HCT116 (cell line): ENCODE results near the gene MAP1S. TPM values are rescaled to one million over a fixed set of nuclear protein-coding genes. Genes with fewer than 3 reads are reported as not detected.

Experiments used
- ATAC-seq: fragments of 200-7000 bp; cut with Tn5 transposase; 2 replicates; pipeline ENCODE4 v1.9.1; 2020; ENCODE audit warnings: mild to moderate bottlenecking, moderate library complexity
- BruUV-seq: library from RNA; stranded (reverse); fragments of 400-500 nt; replicated peaks from 2 replicates; lab custom pipeline; 2021; lab: Mats Ljungman, UMichigan
- CTCF ChIA-PET: fragments of 300-600 bp; sonication (Branson Sonifier 250); formaldehyde crosslinking; loops from one replicate; lab custom pipeline; 2021; ENCODE audit warnings: antibody characterized with exemption; lab: Charles Lee
- POLR2A ChIA-PET: fragments of 300-600, 350-600 bp; sonication (Branson Sonifier 250); formaldehyde crosslinking; loops from one replicate; lab custom pipeline; 2021; ENCODE audit warnings: antibody characterized with exemption; lab: Charles Lee
- RAD21 ChIA-PET, 2 experiments: fragments of 300-600 bp; sonication (Branson Sonifier 250); formaldehyde crosslinking; loops; one replicate each; lab custom pipeline; 2023; ENCODE audit warnings: low total read pairs in 2 of 2; ENCODE audit not compliant: uncharacterized antibody in 2 of 2, unreplicated experiment in 2 of 2, low non-redundant PET in 1 of 2; lab: Charles Lee
- DNase-seq: peaks from one replicate; pipeline ENCODE4 v3.0.0-alpha.2; 2010; ENCODE audit warnings: low read depth, low spot score
- H2AFZ ChIP-seq: fragments of 200-600 bp; shearing (Covaris generic), sonication (generic); 2 replicates; pipeline ENCODE4 v1.6.1; 2017; ENCODE audit warnings: low read depth, mixed run types, mixed read lengths, antibody characterized with exemption, low read length; ENCODE audit not compliant: poor library complexity, severe bottlenecking
- H3K27ac ChIP-seq: 2 replicates; pipeline ENCODE4 v1.5.1; 2012; ENCODE audit warnings: low read depth, low read length
- H3K27me3 ChIP-seq: fragments of 200-600 bp; sonication (generic); 2 replicates; pipeline ENCODE4 v1.6.1; 2016; ENCODE audit warnings: mixed run types, low read length, mixed read lengths; ENCODE audit not compliant: insufficient read depth
- H3K36me3 ChIP-seq, 2 experiments: fragments of 200-500 bp in 1 of 2; fragments of 200-600 bp in 1 of 2; sonication (Bioruptor generic) in 1 of 2; sonication (generic) in 1 of 2; 2 replicates each; pipeline versions ENCODE4 v1.5.1 to v1.6.1; 2014 to 2016; ENCODE audit warnings: low read length in 2 of 2, inconsistent platforms in 1 of 2, mixed read lengths in 1 of 2, mixed run types in 1 of 2; ENCODE audit not compliant: insufficient read depth in 2 of 2, control insufficient read depth in 1 of 2
- H3K4me1 ChIP-seq, 2 experiments: fragments of 200-600 bp in 1 of 2; sonication (generic) in 1 of 2; 2 replicates each; pipeline versions ENCODE4 v1.5.1 to v1.6.1; 2012 to 2017; ENCODE audit warnings: low read length in 2 of 2, inconsistent platforms in 1 of 2, mild to moderate bottlenecking in 1 of 2, mixed read lengths in 1 of 2, mixed run types in 1 of 2, moderate library complexity in 1 of 2; ENCODE audit not compliant: insufficient read depth in 2 of 2, control insufficient read depth in 1 of 2
- H3K4me2 ChIP-seq: fragments of 200-600 bp; sonication (generic); 2 replicates; pipeline ENCODE4 v1.6.1; 2017; ENCODE audit warnings: mixed run types, low read length, mixed read lengths
- H3K4me3 ChIP-seq, 2 experiments: fragments of 200-600 bp in 1 of 2; sonication (generic) in 1 of 2; replicated peaks in 1 of 2; 2 replicates each; pipeline ENCODE4 v1.5.1; 2011 to 2016; ENCODE audit warnings: low read length in 2 of 2, control low read depth in 1 of 2, low read depth in 1 of 2, mild to moderate bottlenecking in 1 of 2, mixed read lengths in 1 of 2, mixed run types in 1 of 2
- H3K79me2 ChIP-seq: fragments of 200-600 bp; sonication (generic); 2 replicates; pipeline ENCODE4 v1.6.1; 2017; ENCODE audit warnings: mild to moderate bottlenecking, mixed run types, low read length, moderate library complexity, mixed read lengths; ENCODE audit not compliant: insufficient read depth
- H3K9ac ChIP-seq: fragments of 200-600 bp; sonication (generic); 2 replicates; pipeline ENCODE4 v1.6.1; 2016; ENCODE audit warnings: low read length, mixed read lengths
- H3K9me2 ChIP-seq: fragments of 200-600 bp; sonication (generic), shearing (Covaris generic); 2 replicates; pipeline ENCODE4 v1.6.1; 2017; ENCODE audit warnings: mixed run types, mild to moderate bottlenecking, moderate library complexity; ENCODE audit not compliant: insufficient read depth
- H3K9me3 ChIP-seq, 2 experiments: fragments of 200-500 bp in 1 of 2; fragments of 200-600 bp in 1 of 2; sonication (Bioruptor generic) in 1 of 2; sonication (generic) in 1 of 2; 2 replicates each; pipeline ENCODE4 v1.6.1; 2014 to 2017; ENCODE audit warnings: low read length in 2 of 2, mixed read lengths in 2 of 2, inconsistent platforms in 1 of 2, low read depth in 1 of 2, mild to moderate bottlenecking in 1 of 2, mixed run types in 1 of 2, moderate library complexity in 1 of 2; ENCODE audit not compliant: control insufficient read depth in 1 of 2, insufficient read depth in 1 of 2
- H4K20me1 ChIP-seq: fragments of 200-600 bp; sonication (generic), shearing (Covaris generic); 2 replicates; pipeline ENCODE4 v1.6.1; 2017; ENCODE audit warnings: mixed run types, mild to moderate bottlenecking, moderate library complexity; ENCODE audit not compliant: insufficient read depth
- EZH2phosphoT487 ChIP-seq: fragments of 200-600 bp; IDR thresholded peaks from 2 replicates; pipeline ENCODE4 v1.6.1; 2018; ENCODE audit warnings: antibody characterized with exemption, borderline replicate concordance
- POLR2A ChIP-seq: IDR thresholded peaks from 2 replicates; pipeline ENCODE4 v1.7.0; 2011; ENCODE audit warnings: borderline replicate concordance; ENCODE audit not compliant: insufficient read depth, insufficient read length; ENCODE audit errors: extremely low read depth
- POLR2AphosphoS5 ChIP-seq: IDR thresholded peaks from 2 replicates; pipeline ENCODE4 v1.6.1; 2011; ENCODE audit warnings: mild to moderate bottlenecking, low read depth, low read length, moderate library complexity
- REST ChIP-seq: IDR thresholded peaks from 2 replicates; pipeline ENCODE4 v1.6.1; 2012; ENCODE audit warnings: low read depth
- SRF ChIP-seq: IDR thresholded peaks from 2 replicates; pipeline ENCODE4 v1.6.1; 2012; ENCODE audit warnings: low read depth
- TCF7L2 ChIP-seq: IDR thresholded peaks from 2 replicates; pipeline ENCODE4 v1.7.0; 2011; ENCODE audit warnings: borderline replicate concordance, inconsistent platforms; ENCODE audit not compliant: insufficient read depth, insufficient read length; ENCODE audit errors: extremely low read depth
- YY1 ChIP-seq: IDR thresholded peaks from 2 replicates; pipeline ENCODE4 v1.6.1; 2011; ENCODE audit warnings: low read length, low read depth, moderate library complexity, mild to moderate bottlenecking; ENCODE audit not compliant: insufficient replicate concordance; ENCODE audit errors: extremely low read depth
- ZBTB33 ChIP-seq: IDR thresholded peaks from 2 replicates; pipeline ENCODE4 v1.6.1; 2011; ENCODE audit warnings: mild to moderate bottlenecking, low read length, moderate library complexity; ENCODE audit not compliant: insufficient replicate concordance; ENCODE audit errors: extremely low read depth
- intact Hi-C: fragments of 100-400 bp; cut with micrococcal nuclease; formaldehyde crosslinking; loops from 2 replicates; pipeline ENCODE4 v1.10.0; 2022
- total RNA-seq: library from RNA; stranded (reverse); gene quantifications from one replicate; pipeline ENCODE4 v1.2.1, GENCODE V29; 2021; ENCODE audit not compliant: unreplicated experiment

The MAP1S gene
- total RNA-seq, 1 experiment from 2014 or later: 80.8 TPM

GRCh38 chr19:17686592-17687024 lies 32.7 kb upstream of the MAP1S start (continued):
- TF ChIP-seq POLR2AphosphoS5: peak; percentile 47; the same call in 1 of the 2 replicates

- CTCF ChIA-PET: interaction anchor here (1.4 to 1.5 kb wide), 2 partner anchors 80 to 81 kb away, joined by 4 to 5 read pairs; no protein-coding TSS in a partner anchor
- no peaks in the 10 kb centered on the region for H3K36me3 ChIP-seq
- no peaks in the 10 kb centered on the region for H3K9me2 ChIP-seq
- H4K20me1 ChIP-seq: no peaks in the 10 kb centered on the region
- POLR2A ChIA-PET: interaction anchor here (0.7 to 1.2 kb wide), 3 partner anchors 28 to 699 kb away, joined by 3 read pairs; partner anchors contain the start of genes B3GNT3 and GDF15
- H3K4me2 ChIP-seq: peak overlapping the region; percentile 90
- TF ChIP-seq REST (no peak), ZBTB33 (no peak), POLR2A (no peak), YY1 (no peak), SRF (no peak), TCF7L2 (no peak), EZH2phosphoT487 (no peak)
- no peak overlapping the region for H2AFZ ChIP-seq
- peak overlapping the region; percentile 85 to 90 for H3K4me3 ChIP-seq
- intact Hi-C loops: loop anchor here (10.0 kb wide), 1 partner anchor 232 kb away; no protein-coding TSS in a partner anchor
- peak overlapping the region; percentile 60 for H3K27ac ChIP-seq
- ATAC-seq: peak; percentile 45
- TSS peak; percentile 54 for BruUV-seq
- RAD21 ChIA-PET: interaction anchor here (1.2 to 1.3 kb wide), 2 partner anchors 79 to 81 kb away, joined by 3 read pairs; no protein-coding TSS in a partner anchor
- H3K9ac ChIP-seq: peak overlapping the region; percentile 74
- no peaks in the 10 kb centered on the region for H3K9me3 ChIP-seq
- H3K27me3 ChIP-seq: no peaks in the 10 kb centered on the region
- DNase-seq: no peak
- peaks cover 10 to 42% of the 10 kb centered on the region in 2 experiments; a peak in 3 of 4 replicates for H3K4me1 ChIP-seq
- H3K79me2 ChIP-seq: peaks cover 15% of the 10 kb centered on the region; the same call in 1 of the 2 replicates
Observed at GRCh38 chr19:17687141-17687856, 32.0 kb upstream of the MAP1S start.
